ENCODE measurements around the gene WWOX.
"Not testable (repeated sequence)": the region's sequence is repeated elsewhere in the genome, so short reads cannot be mapped to it uniquely, and the experiment has no call there.

The WWOX gene

GRCh38 chr16:78686601-78687000 is 587.1 kb downstream of the WWOX start:
- Histone ChIP-seq H3K9ac (ENCODE audit: low read depth, low read length) (no peak overlapping the region), H3K27me3 (ENCODE audit: control insufficient read depth, insufficient read depth, low read length) (no peaks in the 10 kb centered on the region), H3K9me3 (ENCODE audit: control insufficient read depth, insufficient read depth, low read length) (no peaks in the 10 kb centered on the region), H3K4me3 (ENCODE audit: low read depth, low read length) (no peak overlapping the region), H3K4me1 (ENCODE audit: control insufficient read depth, insufficient read depth, low read length) (no peaks in the 10 kb centered on the region), H3K27ac (ENCODE audit: low read depth, low read length) (no peak overlapping the region), H3K36me3 (ENCODE audit: control insufficient read depth, insufficient read depth, low read length) (no peaks in the 10 kb centered on the region)

DNA sequence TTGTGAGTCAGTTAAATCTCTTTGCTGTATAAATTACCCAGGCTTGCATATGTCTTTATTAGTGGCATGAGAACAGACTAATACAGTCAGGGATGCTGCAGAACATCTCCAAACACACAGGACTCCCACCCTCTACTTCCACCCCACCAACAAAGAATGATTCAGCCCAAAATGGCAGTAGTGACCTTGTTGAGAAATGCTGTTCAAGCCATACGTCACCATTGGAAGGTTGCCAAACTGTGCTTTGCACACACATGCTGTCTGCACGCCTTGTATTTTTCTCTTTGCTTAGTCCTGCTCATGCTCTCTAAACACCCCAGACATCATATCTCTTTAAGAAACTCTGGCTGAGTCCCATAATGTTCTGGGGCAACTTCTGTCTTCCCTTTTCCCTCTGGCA is 589.6 kb downstream of the WWOX start:
- Histone ChIP-seq H3K9ac (ENCODE audit: low read depth, low read length) (no peak overlapping the region), H3K36me3 (ENCODE audit: control insufficient read depth, insufficient read depth, low read length) (no peaks in the 10 kb centered on the region), H3K9me3 (ENCODE audit: control insufficient read depth, insufficient read depth, low read length) (no peaks in the 10 kb centered on the region), H3K27me3 (ENCODE audit: control insufficient read depth, insufficient read depth, low read length) (no peaks in the 10 kb centered on the region), H3K4me1 (ENCODE audit: control insufficient read depth, insufficient read depth, low read length) (no peaks in the 10 kb centered on the region), H3K27ac (ENCODE audit: low read depth, low read length) (no peak overlapping the region), H3K4me3 (ENCODE audit: low read depth, low read length) (no peak overlapping the region)

GRCh38 chr16:78689536-78689935 is 590.1 kb downstream of the WWOX start:
- Histone ChIP-seq H3K27me3 (ENCODE audit: control insufficient read depth, insufficient read depth, low read length) (no peaks in the 10 kb centered on the region), H3K4me3 (ENCODE audit: low read depth, low read length) (no peak overlapping the region), H3K27ac (ENCODE audit: low read depth, low read length) (no peak overlapping the region), H3K9me3 (ENCODE audit: control insufficient read depth, insufficient read depth, low read length) (no peaks in the 10 kb centered on the region), H3K4me1 (ENCODE audit: control insufficient read depth, insufficient read depth, low read length) (no peaks in the 10 kb centered on the region), H3K36me3 (ENCODE audit: control insufficient read depth, insufficient read depth, low read length) (no peaks in the 10 kb centered on the region), H3K9ac (ENCODE audit: low read depth, low read length) (no peak overlapping the region)

GRCh38 chr16:78690510-78690909 is 591.1 kb downstream of the WWOX start:
- Histone ChIP-seq H3K9me3 (ENCODE audit: control insufficient read depth, insufficient read depth, low read length) (no peaks in the 10 kb centered on the region), H3K9ac (ENCODE audit: low read depth, low read length) (no peak overlapping the region), H3K4me3 (ENCODE audit: low read depth, low read length) (no peak overlapping the region), H3K4me1 (ENCODE audit: control insufficient read depth, insufficient read depth, low read length) (no peaks in the 10 kb centered on the region), H3K36me3 (ENCODE audit: control insufficient read depth, insufficient read depth, low read length) (no peaks in the 10 kb centered on the region), H3K27ac (ENCODE audit: low read depth, low read length) (no peak overlapping the region), H3K27me3 (ENCODE audit: control insufficient read depth, insufficient read depth, low read length) (no peaks in the 10 kb centered on the region)

DNA sequence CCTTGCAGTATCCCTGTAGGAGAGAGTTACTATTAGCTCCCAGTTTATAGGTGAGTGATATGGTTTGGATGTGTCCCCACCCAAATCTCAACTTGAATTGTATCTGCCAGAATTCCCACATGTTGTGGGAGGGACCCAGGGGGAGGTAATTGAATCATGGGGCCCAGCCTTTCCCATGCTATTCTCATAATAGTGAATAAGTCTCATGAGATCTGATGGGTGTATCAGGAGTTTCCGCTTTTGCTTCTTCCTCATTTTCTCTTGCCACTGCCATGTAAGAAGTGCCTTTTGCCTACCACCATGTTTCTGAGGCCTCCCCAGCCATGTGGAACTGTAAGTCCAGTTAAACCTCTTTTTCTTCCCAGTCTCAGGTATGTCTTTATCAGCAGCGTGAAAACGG is 592.3 kb downstream of the WWOX start:
- H3K9me3 ChIP-seq (ENCODE audit: control insufficient read depth, insufficient read depth, low read length); H3K9ac ChIP-seq (ENCODE audit: low read depth, low read length); H3K27me3 ChIP-seq (ENCODE audit: control insufficient read depth, insufficient read depth, low read length); H3K4me1 ChIP-seq (ENCODE audit: control insufficient read depth, insufficient read depth, low read length); H3K4me3 ChIP-seq (ENCODE audit: low read depth, low read length); H3K27ac ChIP-seq (ENCODE audit: low read depth, low read length); H3K36me3 ChIP-seq (ENCODE audit: control insufficient read depth, insufficient read depth, low read length): not testable (repeated sequence)

GRCh38 chr16:78693496-78693895 is 594.0 kb downstream of the WWOX start:
- Histone ChIP-seq H3K36me3 (ENCODE audit: control insufficient read depth, insufficient read depth, low read length) (no peaks in the 10 kb centered on the region), H3K4me3 (ENCODE audit: low read depth, low read length) (no peak overlapping the region), H3K4me1 (ENCODE audit: control insufficient read depth, insufficient read depth, low read length) (no peaks in the 10 kb centered on the region), H3K27ac (ENCODE audit: low read depth, low read length) (no peak overlapping the region), H3K9ac (ENCODE audit: low read depth, low read length) (no peak overlapping the region), H3K9me3 (ENCODE audit: control insufficient read depth, insufficient read depth, low read length) (no peaks in the 10 kb centered on the region), H3K27me3 (ENCODE audit: control insufficient read depth, insufficient read depth, low read length) (no peaks in the 10 kb centered on the region)

DNA sequence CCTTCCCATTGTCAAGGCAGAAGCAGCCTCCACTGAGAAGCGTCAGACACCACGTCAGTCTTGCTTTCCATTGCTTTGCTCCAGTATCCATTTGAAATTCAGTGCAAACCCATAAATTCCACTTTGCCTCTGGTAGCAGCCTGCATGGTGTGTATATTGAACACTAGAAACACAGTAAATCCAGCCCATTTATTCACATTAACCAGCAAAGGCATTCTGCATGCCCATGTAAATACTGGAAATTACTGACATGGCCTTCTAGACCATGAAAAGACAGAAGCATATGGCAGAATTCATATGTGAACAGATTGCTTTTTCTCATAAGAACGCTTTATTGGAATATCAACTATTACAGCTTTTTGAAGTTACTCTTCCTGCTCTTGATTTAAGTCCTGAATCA is 595.0 kb downstream of the WWOX start:
- Histone ChIP-seq H3K9me3 (ENCODE audit: control insufficient read depth, insufficient read depth, low read length) (no peaks in the 10 kb centered on the region), H3K9ac (ENCODE audit: low read depth, low read length) (no peak overlapping the region)

GRCh38 chr16:78695391-78695790 is 595.9 kb downstream of the WWOX start:
- no peak overlapping the region for H3K27ac ChIP-seq (ENCODE audit: low read depth, low read length)
- no peaks in the 10 kb centered on the region for H3K36me3 ChIP-seq (ENCODE audit: control insufficient read depth, insufficient read depth, low read length)
- H3K4me3 ChIP-seq (ENCODE audit: low read depth, low read length): no peak overlapping the region
- no peaks in the 10 kb centered on the region for H3K4me1 ChIP-seq (ENCODE audit: control insufficient read depth, insufficient read depth, low read length)
- H3K9ac ChIP-seq (ENCODE audit: low read depth, low read length): no peak overlapping the region
- H3K9me3 ChIP-seq (ENCODE audit: control insufficient read depth, insufficient read depth, low read length): no peaks in the 10 kb centered on the region
- no peaks in the 10 kb centered on the region for H3K27me3 ChIP-seq (ENCODE audit: control insufficient read depth, insufficient read depth, low read length)

More for the DNA sequence above, 595.0 kb downstream of the WWOX start:
- Histone ChIP-seq H3K4me3 (ENCODE audit: low read depth, low read length) (no peak overlapping the region), H3K36me3 (ENCODE audit: control insufficient read depth, insufficient read depth, low read length) (no peaks in the 10 kb centered on the region), H3K27ac (ENCODE audit: low read depth, low read length) (no peak overlapping the region), H3K27me3 (ENCODE audit: control insufficient read depth, insufficient read depth, low read length) (no peaks in the 10 kb centered on the region), H3K4me1 (ENCODE audit: control insufficient read depth, insufficient read depth, low read length) (no peaks in the 10 kb centered on the region)

- Histone ChIP-seq H3K4me1 (ENCODE audit: control insufficient read depth, insufficient read depth, low read length) (no peaks in the 10 kb centered on the region), H3K4me3 (ENCODE audit: low read depth, low read length) (no peak overlapping the region), H3K27me3 (ENCODE audit: control insufficient read depth, insufficient read depth, low read length) (no peaks in the 10 kb centered on the region), H3K36me3 (ENCODE audit: control insufficient read depth, insufficient read depth, low read length) (no peaks in the 10 kb centered on the region), H3K9ac (ENCODE audit: low read depth, low read length) (no peak overlapping the region), H3K9me3 (ENCODE audit: control insufficient read depth, insufficient read depth, low read length) (no peaks in the 10 kb centered on the region), H3K27ac (ENCODE audit: low read depth, low read length) (no peak overlapping the region)
Measured at GRCh38 chr16:78696797-78697196, 597.3 kb downstream of the WWOX start.

DNA sequence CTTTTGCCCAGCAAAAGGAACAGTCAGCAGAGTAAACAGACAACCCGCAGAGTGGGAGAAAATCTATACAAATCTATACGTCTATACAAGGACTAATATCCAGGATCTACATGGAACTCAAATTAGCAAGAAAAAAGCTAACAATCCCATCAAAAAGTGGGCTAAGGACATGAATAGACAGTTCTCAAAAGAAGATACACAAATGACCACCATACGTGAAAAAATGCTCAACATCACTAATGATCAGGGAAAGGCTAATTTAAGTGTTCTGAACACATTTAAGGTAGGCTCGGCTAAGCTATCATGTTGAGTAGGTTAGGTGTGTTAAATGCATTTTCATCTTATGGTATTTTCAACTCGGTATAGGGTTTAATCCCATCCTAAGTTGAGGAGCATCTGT is 598.0 kb downstream of the WWOX start:
- H3K4me3 ChIP-seq (ENCODE audit: low read depth, low read length): no peak overlapping the region

DNA sequence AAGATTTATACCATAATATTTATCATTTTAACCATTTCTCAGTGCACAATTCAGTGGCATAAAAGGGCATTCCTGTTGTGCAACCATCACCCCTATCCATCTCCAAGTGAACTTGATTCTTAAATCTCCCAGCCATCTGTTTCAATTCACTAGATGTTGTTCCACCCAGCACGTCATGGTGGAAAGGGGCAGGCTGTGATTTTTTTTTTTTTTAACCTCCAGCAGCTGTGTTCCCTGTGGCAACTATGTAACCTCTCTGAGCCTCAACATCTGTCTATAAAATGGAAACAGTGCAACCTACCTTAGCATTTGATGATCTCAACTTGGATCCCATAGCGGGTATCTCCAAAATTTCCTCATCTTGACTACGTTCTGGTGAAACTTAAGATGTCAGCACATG is 604.5 kb downstream of the WWOX start:
- Histone ChIP-seq H3K27ac (ENCODE audit: low read depth, low read length) (no peak overlapping the region), H3K9ac (ENCODE audit: low read depth, low read length) (no peak overlapping the region), H3K4me3 (ENCODE audit: low read depth, low read length) (no peak overlapping the region), H3K36me3 (ENCODE audit: control insufficient read depth, insufficient read depth, low read length) (no peaks in the 10 kb centered on the region), H3K4me1 (ENCODE audit: control insufficient read depth, insufficient read depth, low read length) (no peaks in the 10 kb centered on the region), H3K9me3 (ENCODE audit: control insufficient read depth, insufficient read depth, low read length) (no peaks in the 10 kb centered on the region), H3K27me3 (ENCODE audit: control insufficient read depth, insufficient read depth, low read length) (no peaks in the 10 kb centered on the region)

More for the DNA sequence above, 598.0 kb downstream of the WWOX start:
- Histone ChIP-seq H3K9ac (ENCODE audit: low read depth, low read length) (no peak overlapping the region), H3K27ac (ENCODE audit: low read depth, low read length) (no peak overlapping the region), H3K27me3 (ENCODE audit: control insufficient read depth, insufficient read depth, low read length) (no peaks in the 10 kb centered on the region), H3K36me3 (ENCODE audit: control insufficient read depth, insufficient read depth, low read length) (no peaks in the 10 kb centered on the region), H3K4me1 (ENCODE audit: control insufficient read depth, insufficient read depth, low read length) (no peaks in the 10 kb centered on the region), H3K9me3 (ENCODE audit: control insufficient read depth, insufficient read depth, low read length) (no peaks in the 10 kb centered on the region)

- Histone ChIP-seq H3K36me3 (ENCODE audit: control insufficient read depth, insufficient read depth, low read length) (no peaks in the 10 kb centered on the region), H3K27ac (ENCODE audit: low read depth, low read length) (no peak overlapping the region), H3K4me1 (ENCODE audit: control insufficient read depth, insufficient read depth, low read length) (no peaks in the 10 kb centered on the region), H3K4me3 (ENCODE audit: low read depth, low read length) (no peak overlapping the region), H3K9me3 (ENCODE audit: control insufficient read depth, insufficient read depth, low read length) (no peaks in the 10 kb centered on the region), H3K9ac (ENCODE audit: low read depth, low read length) (no peak overlapping the region), H3K27me3 (ENCODE audit: control insufficient read depth, insufficient read depth, low read length) (no peaks in the 10 kb centered on the region)
Measured at GRCh38 chr16:78704416-78704815, 605.0 kb downstream of the WWOX start.
